ENCODE results near the gene CERS3.

DNA sequence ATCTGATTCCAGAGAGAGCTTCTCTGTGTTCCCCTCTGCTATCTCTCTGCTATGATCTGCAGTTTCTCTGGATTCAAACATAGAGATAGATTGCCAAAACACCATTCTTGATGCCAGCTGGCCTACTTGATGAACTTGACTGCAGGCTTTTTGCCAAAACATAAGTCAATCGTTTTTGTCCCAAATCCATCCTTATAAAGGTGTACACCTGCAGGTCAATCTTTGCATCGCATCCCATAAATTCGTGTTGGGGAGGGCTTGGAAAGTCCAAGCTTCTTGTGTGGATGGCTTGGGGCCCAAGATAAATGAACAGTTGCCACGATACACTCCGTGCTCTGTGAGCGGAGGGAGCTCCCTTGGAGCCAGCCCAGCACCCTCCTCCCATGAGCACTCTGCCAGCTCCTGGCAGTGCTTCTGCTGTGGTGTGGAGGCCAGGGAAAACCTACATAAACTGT is 2.7 kb downstream of the CERS3 start:
- TF ChIP-seq, protein P1, sequence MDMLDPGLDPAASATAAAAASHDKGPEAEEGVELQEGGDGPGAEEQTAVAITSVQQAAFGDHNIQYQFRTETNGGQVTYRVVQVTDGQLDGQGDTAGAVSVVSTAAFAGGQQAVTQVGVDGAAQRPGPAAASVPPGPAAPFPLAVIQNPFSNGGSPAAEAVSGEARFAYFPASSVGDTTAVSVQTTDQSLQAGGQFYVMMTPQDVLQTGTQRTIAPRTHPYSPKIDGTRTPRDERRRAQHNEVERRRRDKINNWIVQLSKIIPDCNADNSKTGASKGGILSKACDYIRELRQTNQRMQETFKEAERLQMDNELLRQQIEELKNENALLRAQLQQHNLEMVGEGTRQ (IDR thresholded peaks at IDR 0.05; ENCODE audit: low read depth, low read length) = no peak
- TF ChIP-seq, protein P2, sequence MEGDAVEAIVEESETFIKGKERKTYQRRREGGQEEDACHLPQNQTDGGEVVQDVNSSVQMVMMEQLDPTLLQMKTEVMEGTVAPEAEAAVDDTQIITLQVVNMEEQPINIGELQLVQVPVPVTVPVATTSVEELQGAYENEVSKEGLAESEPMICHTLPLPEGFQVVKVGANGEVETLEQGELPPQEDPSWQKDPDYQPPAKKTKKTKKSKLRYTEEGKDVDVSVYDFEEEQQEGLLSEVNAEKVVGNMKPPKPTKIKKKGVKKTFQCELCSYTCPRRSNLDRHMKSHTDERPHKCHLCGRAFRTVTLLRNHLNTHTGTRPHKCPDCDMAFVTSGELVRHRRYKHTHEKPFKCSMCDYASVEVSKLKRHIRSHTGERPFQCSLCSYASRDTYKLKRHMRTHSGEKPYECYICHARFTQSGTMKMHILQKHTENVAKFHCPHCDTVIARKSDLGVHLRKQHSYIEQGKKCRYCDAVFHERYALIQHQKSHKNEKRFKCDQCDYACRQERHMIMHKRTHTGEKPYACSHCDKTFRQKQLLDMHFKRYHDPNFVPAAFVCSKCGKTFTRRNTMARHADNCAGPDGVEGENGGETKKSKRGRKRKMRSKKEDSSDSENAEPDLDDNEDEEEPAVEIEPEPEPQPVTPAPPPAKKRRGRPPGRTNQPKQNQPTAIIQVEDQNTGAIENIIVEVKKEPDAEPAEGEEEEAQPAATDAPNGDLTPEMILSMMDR (conservative IDR thresholded peaks at IDR 0.05; ENCODE audit: low read depth, low read length) = no peak
- TF ChIP-seq RFX5 (IDR thresholded peaks at IDR 0.05; ENCODE audit: low read depth, low read length) (no peak), POLR2A (IDR thresholded peaks at IDR 0.05; ENCODE audit: low read depth, low read length) (no peak), CEBPB (IDR thresholded peaks at IDR 0.05; ENCODE audit: low read depth, low read length) (no peak), SMC3 (IDR thresholded peaks at IDR 0.05; ENCODE audit: low read depth, low read length) (no peak)
- TF ChIP-seq, protein P3, sequence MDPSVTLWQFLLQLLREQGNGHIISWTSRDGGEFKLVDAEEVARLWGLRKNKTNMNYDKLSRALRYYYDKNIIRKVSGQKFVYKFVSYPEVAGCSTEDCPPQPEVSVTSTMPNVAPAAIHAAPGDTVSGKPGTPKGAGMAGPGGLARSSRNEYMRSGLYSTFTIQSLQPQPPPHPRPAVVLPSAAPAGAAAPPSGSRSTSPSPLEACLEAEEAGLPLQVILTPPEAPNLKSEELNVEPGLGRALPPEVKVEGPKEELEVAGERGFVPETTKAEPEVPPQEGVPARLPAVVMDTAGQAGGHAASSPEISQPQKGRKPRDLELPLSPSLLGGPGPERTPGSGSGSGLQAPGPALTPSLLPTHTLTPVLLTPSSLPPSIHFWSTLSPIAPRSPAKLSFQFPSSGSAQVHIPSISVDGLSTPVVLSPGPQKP (IDR thresholded peaks at IDR 0.05; ENCODE audit: borderline replicate concordance, low read depth, low read length) = no peak
